Dermis blood vessel endothelial cell (primary cell): ENCODE data around the gene MDFIC. TPM values are rescaled to one million over a fixed set of nuclear protein-coding genes. Genes with fewer than 3 reads are reported as not detected.

Source experiments
- DNase-seq: peaks from one replicate; pipeline ENCODE4 v3.0.0; 2010
- total RNA-seq: library from RNA; depleted of rRNA; stranded (reverse); fragments of >200 nt; gene quantifications from 2 replicates; pipeline ENCODE4 v1.2.3, GENCODE V29; 2014

MDFIC gene
- total RNA-seq, 1 donor from 2014 or later, result 69.1 TPM

DNA sequence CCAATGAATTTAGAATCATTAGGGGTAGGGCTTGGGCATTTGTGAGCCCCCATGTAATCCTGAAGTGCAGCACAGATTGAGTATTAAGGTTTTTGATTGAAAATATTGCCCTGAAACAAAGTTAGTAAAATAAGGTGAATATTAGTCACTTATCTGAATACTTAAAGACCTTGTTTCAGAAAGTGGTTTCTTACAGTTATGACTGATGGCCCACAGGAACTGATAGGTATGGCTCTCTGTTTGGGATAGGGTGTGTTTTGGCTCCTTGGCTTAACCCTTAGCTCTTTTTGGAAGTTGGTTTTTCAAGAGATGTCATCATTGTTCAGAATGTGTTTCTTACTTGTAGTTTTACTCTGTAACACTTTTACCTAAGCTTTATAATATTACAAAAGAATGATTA, 34.8 kb downstream of the MDFIC start:
- no peak for DNase-seq

- DNase-seq, result no peak
Observed at GRCh38 chr7:114957444-114957843, 35.5 kb downstream of the MDFIC start.

GRCh38 chr7:114959931-114960330, 38.0 kb downstream of the MDFIC start:
- peak; percentile 10 for DNase-seq

- DNase-seq, result peak; percentile 25
Observed at GRCh38 chr7:114962441-114962840, 40.5 kb downstream of the MDFIC start.

GRCh38 chr7:114966156-114966555, 44.3 kb downstream of the MDFIC start:
- no peak for DNase-seq

DNA sequence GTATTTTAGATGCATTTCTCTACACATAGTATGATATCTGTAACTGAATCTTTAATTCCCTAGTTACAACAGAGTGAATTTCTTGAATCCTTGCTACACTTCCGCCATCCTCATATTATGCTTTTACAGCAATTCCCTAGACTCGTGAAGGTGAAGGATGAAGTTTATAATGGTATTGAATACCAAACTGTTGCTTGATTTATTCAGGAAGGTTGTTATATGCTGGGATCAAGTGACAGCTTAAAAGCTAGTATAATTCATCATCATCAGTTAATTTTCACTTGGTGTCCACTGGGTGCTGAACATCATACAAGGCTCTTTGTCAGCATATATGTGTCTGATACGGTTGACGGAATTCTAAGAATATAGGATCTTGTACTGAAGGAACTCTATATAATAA, 47.2 kb downstream of the MDFIC start:
- no peak for DNase-seq

DNA sequence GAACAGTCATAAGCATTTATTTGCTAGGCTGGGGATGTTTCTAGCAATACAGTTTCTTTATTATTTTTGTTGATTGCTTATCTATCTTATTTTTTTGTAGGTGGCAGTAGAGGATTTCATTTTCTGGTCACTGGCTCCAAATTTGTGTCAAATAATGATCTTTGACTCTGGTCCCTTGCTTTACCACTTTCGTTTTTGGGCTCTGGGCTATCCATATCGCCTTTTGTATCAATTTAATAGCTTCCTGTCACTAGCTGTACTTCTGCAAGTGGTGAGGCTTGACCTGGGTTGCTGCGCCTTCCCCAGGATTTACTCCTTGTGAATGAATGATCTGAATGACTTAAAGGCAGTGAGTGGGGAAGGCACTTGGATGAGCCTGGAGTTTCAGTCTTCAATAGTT, 48.4 kb downstream of the MDFIC start:
- no peak for DNase-seq

GRCh38 chr7:114970732-114971131, 48.8 kb downstream of the MDFIC start:
- no peak for DNase-seq

DNA sequence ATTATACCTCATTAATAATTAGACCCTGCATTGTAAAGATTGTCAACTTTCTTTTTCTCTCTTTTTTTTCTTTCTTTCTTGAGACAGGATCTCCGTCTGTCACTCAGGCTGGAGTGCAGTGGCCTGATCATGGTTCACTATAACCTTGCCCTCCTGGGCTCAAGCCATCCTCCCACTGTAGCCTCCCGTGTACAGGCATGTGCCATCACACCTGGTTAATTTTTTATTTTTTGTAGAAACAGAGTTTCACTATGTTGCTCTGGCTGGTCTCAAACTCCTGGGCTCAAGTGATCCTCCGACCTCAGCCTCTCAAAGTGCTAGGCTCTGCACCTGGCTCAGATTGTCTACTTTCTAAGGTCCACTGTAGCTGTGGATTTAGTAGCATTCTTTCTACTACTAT, 50.7 kb downstream of the MDFIC start:
- no peak for DNase-seq

GRCh38 chr7:114973147-114973546, 51.3 kb downstream of the MDFIC start:
- DNase-seq, result no peak

GRCh38 chr7:114975401-114975800, 53.5 kb downstream of the MDFIC start:
- DNase-seq, result peak; percentile 8

DNA sequence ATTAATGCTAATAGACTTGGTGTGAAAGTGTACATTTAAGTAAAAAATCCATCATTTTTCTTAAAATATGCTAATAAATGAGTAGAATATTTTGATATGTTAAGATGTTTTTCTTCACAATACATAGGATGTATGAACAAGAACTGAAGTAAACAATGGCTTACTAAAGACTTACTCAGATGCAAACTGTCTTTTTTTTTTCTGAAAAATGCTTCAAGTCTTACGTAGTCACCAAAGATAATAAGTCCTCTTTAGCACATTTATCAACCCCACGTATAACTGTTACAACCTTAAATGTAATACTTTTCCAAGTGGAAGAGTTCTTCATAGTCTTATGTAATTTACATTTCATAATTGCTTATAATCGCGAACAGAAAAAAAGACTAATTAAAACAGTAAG, 54.8 kb downstream of the MDFIC start:
- DNase-seq, result no peak

GRCh38 chr7:114977277-114977676, 55.4 kb downstream of the MDFIC start:
- no peak for DNase-seq

DNA sequence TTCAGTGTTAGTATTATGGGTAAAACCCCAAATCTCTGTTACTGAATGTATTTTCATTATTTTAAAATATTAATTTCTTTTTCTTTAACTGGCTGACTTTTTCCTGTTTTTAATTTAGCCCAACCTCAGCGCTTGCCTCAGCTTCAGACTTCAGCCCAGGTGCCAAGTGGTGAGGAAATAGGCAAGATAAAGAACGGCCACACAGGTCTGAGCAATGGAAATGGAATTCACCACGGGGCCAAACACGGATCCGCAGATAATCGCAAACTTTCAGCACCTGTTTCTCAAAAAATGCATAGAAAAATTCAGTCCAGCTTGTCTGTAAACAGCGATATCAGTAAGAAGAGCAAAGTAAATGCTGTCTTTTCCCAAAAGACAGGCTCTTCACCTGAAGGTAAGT, 57.5 kb downstream of the MDFIC start:
- peak; percentile 76 for DNase-seq

DNA sequence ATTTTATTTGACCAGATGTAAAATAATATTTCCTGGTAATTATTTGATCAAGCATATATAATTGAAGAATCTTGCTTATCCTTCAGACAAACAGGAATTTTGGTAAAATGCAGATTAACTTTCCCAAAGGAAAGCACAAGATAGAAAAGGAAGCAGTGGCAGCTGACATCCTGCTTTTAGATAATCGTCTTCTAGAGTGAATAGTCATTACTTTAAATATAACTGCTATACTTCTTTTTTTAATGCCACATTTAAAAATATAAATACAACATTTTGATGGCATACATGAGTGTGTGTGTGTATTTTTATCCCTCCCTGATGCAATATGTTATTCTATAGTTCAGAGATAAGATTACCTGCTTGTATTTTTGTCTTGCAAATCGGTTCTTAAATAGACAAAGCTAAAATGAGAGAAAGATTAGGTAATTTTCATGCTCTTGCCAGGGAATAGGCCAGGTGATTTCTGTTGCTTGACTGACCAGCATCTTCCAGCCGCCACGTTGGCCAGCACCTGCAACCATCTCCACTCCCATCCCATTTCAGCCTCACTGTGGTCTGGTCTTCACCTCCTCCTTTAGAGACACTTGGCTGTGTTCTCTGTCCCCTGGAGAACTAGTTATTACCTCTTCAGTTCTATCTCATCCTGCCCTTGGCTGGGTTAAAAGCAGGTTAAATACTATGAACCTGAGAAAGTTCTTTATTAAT, 58.1 kb downstream of the MDFIC start:
- peak; percentile 3 for DNase-seq

GRCh38 chr7:114981323-114981722, 59.4 kb downstream of the MDFIC start:
- DNase-seq, result no peak

GRCh38 chr7:114985116-114985715, 63.3 kb downstream of the MDFIC start:
- no peak for DNase-seq

GRCh38 chr7:114986190-114987180, 64.6 kb downstream of the MDFIC start:
- no peak for DNase-seq

- peak; percentile 40 for DNase-seq
Observed at GRCh38 chr7:114988026-114988425, 66.1 kb downstream of the MDFIC start.

- DNase-seq, result peak; percentile 63
Observed at GRCh38 chr7:114988755-114989375, 67.0 kb downstream of the MDFIC start.

DNA sequence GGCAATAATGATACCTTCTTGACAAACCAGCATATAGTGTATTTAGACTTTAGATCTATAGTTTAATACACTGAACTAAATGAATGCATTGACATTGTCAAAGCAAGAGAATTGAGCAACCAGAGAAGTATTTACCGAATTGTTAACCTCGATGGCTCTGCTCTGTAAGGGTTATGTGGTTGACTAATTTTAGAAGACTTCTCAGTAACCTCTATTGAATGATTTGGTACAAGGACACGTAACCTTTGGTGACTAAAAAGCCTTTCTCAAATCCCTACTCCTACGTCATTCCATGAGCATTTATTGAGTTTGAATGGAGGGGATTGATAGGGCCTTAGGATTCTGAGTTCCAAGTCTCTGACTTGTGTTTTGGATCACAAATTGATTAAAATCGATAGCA, 67.6 kb downstream of the MDFIC start:
- no peak for DNase-seq

- no peak for DNase-seq
Observed at GRCh38 chr7:114997487-114998404, 75.9 kb downstream of the MDFIC start.
